GM19193 (cell line): ENCODE results near the gene SEPTIN6.

Source experiments
- POLR2A ChIP-seq: IDR thresholded peaks from 4 replicates; pipeline ENCODE4 v1.6.1; 2011; ENCODE audit not compliant: insufficient read depth, insufficient read length; ENCODE audit errors: extremely low read depth

The SEPTIN6 gene

GRCh38 chrX:119682019-119682989 lies 10.7 kb downstream of the SEPTIN6 start:
- TF ChIP-seq POLR2A = no peak

- no peak for TF ChIP-seq POLR2A
These were observed 15.3 kb downstream of the SEPTIN6 start for GRCh38 chrX:119677654-119677981.

GRCh38 chrX:119676949-119677653 lies 15.9 kb downstream of the SEPTIN6 start:
- peak; percentile 8 for TF ChIP-seq POLR2A

- TF ChIP-seq POLR2A = no peak
These were observed 19.6 kb downstream of the SEPTIN6 start for GRCh38 chrX:119673336-119673735.

- TF ChIP-seq POLR2A = no peak
These were observed 20.5 kb downstream of the SEPTIN6 start for GRCh38 chrX:119672426-119672825.

- no peak for TF ChIP-seq POLR2A
These were observed 23.4 kb downstream of the SEPTIN6 start for GRCh38 chrX:119669424-119670037.

GRCh38 chrX:119667111-119667878 lies 25.7 kb downstream of the SEPTIN6 start:
- TF ChIP-seq POLR2A = no peak

GRCh38 chrX:119661486-119661885 lies 31.5 kb downstream of the SEPTIN6 start:
- no peak for TF ChIP-seq POLR2A

GRCh38 chrX:119659522-119659921 lies 33.4 kb downstream of the SEPTIN6 start:
- TF ChIP-seq POLR2A = no peak

- no peak for TF ChIP-seq POLR2A
These were observed 37.8 kb downstream of the SEPTIN6 start for GRCh38 chrX:119655125-119655524.

- no peak for TF ChIP-seq POLR2A
These were observed 38.8 kb downstream of the SEPTIN6 start for GRCh38 chrX:119654112-119654531.

- no peak for TF ChIP-seq POLR2A
These were observed 44.6 kb downstream of the SEPTIN6 start for GRCh38 chrX:119648421-119648775.

GRCh38 chrX:119647552-119648420 lies 45.2 kb downstream of the SEPTIN6 start:
- no peak for TF ChIP-seq POLR2A

- no peak for TF ChIP-seq POLR2A
These were observed 45.9 kb downstream of the SEPTIN6 start for GRCh38 chrX:119647089-119647488.
